ENCODE measurements around the gene RARRES1.
A peak's percentile ranks its signal among the peaks of the same experiment; 100 is the strongest.

The RARRES1 gene

DNA sequence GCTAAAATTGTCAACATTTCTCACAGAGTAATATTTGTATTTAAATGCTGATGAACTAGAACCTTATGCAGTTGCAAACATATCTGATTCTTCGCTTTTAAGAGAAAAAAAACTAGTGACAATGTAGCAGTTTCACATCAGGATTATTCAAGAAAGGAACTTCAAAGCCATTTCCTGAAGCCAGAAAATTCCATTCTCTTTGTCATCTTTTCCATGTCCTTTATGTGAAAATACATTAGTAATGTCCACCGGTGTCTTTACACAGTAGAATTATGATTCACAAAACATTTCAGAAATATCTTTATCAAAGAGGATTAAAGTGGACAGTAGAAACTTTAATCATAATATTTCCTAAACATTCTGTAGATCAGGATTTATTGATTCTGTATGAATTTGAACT is 47.1 kb downstream of the RARRES1 start:
- peak; percentile 69 for DNase-seq

DNA sequence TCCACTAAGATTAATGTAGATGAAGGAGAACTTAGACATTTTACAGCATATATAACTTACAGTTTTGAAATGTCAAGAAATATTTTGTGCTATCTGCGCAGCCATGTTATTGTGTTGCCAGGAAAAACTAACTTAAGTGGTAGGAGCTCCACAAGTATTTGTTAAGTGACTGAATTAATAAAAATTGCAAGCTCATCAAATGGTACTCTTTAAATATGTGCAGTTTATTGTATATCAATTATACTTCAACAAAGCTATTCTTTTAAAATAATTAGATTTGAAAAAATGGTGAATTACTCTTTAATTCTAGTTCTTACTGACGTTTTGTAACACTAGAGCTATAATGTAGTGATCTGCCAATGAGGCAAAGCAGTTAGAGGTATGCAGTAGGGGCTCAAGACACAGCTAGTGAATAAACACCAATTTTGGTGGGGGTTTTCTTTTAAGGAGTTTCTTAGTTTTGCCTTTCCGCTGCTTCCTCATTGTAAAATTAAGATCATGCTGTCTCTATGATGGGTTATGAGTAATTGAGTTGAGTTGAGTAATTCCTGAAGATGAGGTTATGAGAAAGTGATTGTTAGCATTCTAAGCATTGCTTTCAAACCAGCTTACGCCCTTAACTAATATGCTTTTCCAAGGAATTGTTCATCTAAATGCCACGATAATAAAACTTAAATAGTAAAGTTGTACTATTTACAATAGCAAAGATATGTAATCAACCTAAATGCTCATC is 48.9 kb downstream of the RARRES1 start:
- DNase-seq, result peak; percentile 81

DNA sequence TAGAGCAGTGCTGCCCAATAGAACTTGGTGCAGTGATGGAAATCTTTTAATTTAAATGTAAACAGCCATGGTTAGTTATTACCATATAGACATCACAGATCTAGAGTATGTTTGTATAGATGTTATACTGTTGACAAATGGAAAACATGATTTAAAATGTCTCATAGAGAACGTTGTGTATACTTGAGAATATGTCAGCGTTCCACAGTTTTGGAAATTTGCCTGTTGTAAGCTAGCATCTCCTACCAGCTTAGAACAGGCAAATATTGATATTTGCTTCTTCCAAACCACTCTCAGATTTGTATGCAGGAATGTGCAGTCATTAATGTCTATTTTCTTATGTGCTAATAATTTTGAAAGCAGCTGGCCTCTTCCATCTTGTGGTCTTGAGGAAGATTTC is 51.4 kb downstream of the RARRES1 start:
- no peak for DNase-seq

DNA sequence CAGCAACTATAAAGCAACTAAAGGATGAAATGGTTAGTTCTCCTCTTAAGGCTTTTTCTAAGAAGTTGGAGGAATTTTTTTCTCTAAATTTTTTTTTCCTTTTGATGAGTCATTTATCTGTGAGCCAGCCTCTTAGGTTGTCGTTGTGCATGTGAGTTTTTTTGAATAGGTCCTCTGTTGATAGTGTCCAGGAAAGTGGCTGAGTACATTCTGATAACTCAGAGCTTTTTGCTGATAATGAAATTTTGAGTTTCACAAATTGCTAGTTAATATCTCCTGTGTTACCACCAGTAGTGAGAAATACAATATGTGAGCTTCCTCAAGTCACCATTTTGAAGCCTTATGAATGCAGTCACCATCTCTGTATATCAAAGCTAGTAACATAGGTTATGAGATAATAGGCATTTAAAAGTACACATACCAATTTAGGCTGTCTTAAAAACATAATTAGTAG is 52.7 kb downstream of the RARRES1 start:
- DNase-seq, result peak; percentile 48

DNA sequence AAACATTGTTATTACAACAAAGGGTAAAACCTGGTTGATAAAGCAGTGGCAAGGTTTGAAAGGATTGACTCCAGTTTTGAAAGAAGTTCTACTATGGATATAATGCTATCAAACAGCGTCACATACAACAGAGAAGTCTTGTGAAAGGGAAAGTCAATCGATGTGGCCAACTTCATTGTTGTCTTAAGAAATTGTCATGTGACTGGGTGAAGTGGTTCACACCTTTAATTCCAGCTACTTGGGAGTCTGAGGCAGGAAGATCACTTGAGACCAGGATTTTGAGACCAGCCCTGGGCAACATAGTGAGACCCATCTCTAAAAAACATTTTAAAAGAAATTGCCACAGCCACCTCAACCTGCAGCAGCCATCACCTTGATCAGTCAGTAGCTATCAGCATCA is 53.6 kb downstream of the RARRES1 start:
- DNase-seq, result no peak

DNA sequence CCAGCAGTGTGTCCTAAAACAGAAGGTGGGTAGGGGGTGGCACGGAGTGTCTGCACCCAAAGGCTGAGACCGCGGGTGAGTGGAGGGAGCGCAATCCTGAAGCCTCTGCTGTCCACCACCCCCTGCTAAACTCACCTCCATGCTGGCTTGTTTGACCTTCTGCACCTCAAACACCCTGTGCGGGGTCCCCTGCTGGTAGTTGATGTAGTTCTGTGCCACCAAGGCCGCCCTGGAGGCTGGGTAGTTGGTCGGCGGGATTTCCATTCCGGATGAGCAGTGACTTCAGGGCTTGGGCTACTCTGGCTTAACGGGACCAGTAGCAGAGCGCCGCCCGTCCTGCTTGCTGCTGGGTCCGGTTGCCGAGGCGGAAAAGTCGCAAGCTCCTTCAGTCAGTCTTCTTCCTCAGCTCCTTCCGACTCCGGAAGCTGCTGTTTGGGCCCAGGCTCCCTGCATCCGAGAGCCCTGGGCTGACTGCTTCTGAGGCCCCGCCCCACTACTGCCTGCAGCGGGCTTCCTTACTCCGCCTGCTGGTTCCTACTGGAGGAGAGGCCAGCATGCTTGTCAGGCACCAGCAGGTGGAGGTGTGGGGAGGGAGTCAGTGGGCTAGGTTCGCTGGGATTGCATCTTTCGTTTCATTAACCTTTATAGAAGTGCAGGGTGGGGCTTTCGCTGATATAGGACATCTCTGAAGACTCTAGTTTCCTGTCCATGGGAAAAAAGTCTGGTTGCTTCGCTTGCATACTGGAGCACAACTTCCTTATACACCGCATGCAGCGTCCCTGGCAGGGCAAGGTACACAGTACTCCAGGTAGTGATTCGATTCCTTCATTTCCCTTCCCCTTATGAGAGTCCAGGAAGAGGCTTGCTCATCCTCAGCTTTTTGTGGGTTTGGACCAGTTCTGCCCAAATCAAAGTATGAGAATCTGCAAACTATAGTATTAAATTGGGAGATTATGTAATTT is 59.8 kb downstream of the RARRES1 start, which contains the start of gene LXN:
Gene LXN, minus strand, starts transcription at position 434 of the 962 bp plus-strand sequence. Its CDS starts 170 bp downstream, at position 264.
- peak; percentile 74 for DNase-seq

DNA sequence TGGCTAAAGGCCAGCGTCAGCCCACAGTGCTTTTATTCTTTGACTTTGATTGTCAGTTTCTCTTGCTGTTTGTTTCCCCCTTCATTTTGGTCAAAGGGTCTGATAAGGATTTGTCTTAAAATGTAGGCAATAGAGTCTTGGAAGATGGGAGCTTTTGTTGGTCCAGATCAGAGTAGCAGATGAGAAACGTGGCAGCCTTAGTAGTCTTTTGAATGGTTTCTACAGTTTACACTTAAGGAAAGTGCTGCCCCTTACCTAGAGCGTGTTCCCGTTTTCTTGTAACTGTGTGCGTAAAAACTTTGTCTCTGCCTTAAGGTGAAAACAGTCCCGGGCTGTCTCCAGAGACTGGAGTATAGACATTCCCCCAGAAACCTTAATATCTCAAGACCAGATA is 60.4 kb downstream of the RARRES1 start:
- DNase-seq, result no peak

DNA sequence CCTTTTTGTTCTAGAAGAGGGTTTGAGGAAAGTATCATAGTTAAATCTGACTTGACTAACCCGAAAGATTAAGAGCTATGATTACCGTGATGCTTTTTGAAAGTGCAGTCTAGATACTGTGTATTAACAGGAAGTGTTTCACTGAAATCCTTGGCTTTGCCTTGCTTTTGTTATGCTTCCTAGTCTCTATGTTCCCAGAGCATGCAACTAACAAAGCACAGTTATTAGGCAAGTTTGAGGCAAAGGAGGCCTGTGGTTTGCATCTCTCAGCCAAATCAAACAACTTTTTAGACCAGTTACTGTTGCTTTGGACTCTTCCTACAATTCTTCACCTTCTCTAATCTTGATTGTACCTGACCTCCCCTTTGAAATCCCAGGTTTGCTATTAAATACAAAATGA is 63.8 kb downstream of the RARRES1 start:
- no peak for DNase-seq

DNA sequence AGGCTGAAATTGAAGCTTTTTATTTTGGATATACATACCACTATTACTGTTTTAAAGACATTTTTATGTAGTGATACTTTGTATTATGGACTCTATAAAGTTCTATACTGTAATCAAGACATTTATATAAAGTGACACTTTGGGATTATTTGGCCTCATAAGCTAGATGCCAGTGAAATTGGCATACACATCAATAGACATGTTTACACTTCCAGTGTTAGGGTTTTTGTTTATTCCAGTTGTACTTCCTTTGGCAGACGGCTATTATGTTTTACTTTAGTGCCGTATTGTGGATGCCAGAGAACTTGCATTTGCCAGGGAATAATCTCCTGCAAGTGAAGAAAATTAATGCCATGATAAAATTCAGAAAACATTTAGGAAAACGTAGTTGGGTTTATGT is 65.8 kb downstream of the RARRES1 start:
- DNase-seq, result no peak

DNA sequence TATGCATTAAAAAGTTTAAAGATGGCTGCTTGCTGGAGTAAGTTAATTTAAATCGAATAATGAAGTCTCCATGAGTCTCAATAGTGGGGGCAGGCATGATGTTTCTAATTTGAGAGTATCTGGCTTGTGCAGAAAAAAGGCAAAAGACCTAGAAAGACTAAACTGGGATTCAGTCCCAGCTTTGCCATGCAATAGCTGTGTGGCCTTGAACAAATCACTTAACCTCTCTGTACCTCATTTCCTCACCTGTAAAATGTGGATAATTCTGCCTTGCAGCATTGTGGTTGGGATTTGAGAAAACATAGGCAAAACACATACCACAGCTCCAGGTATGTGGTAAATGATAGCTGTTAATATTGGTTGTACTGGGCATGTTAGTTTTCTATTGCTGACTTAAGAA is 68.4 kb downstream of the RARRES1 start:
- DNase-seq, result no peak

DNA sequence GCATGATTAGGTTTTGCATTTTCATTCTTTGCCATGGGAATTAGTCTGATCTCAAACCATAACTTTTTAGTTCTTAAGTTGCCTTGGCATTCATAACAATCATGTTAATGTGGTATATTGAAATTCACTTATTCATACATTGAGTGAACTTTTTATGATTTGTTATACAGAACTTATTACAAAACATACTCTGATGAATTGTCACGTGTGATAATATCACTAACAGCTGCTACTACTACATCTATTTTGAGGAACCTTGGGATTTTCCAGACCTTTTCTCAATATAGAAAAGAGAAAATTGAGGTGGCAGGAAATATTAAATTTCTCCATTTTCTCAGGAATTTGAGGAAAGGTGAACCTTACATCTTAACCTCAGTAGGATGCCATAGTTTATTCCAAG is 69.0 kb downstream of the RARRES1 start:
- no peak for DNase-seq

DNA sequence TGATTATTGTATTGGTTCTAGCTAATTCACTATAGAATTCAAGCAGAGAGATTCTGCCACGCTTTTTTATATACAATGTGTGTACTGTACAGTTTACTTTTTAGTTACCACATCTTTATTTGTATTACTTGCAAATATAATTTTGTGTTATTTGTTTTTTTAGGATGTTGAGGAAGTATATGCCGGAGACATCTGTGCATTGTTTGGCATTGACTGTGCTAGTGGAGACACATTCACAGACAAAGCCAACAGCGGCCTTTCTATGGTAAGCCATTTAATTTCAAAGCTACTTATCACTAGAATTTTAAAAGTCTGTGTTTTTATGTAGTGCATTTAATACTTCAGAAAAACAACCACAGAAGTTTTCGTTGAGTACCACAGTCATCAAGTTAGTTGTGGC is 71.5 kb downstream of the RARRES1 start:
- DNase-seq, result no peak

DNA sequence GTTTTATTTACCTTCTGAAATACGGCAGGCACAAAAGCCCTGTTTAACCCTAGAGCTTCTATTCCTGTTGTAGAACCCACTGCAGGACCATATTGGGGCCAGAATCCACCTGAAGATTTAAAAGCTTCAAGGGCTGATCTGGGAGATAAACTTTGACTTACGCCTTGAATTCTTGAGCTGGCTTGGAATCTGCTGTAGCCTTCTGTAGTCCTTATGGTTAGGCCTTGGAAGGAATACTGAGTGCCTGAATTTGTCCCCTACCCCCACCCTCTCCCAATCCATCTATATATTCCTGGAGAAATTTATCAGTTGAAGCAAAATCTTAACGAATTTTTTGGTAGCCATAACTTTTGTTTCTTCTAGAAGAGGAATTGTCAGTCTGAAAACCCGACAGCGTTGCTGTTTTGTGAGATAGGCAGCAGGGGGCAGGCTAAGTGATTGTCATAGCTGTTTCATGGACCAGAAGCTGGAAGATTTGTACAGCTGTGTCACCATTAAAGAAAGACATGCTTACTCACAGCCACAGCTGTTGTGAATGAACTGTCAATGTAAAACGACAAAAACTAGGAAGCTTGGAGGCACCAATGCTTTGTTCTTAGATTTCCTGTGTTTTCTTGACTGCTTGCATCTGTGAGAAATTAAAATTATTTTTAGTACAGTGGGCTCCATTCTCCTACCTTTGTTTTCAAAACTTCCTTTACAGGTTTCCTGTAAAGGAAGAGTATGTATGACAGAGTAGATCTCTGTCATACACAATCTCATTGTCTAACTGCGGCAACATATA is 72.6 kb downstream of the RARRES1 start:
- peak; percentile 77 for DNase-seq

DNA sequence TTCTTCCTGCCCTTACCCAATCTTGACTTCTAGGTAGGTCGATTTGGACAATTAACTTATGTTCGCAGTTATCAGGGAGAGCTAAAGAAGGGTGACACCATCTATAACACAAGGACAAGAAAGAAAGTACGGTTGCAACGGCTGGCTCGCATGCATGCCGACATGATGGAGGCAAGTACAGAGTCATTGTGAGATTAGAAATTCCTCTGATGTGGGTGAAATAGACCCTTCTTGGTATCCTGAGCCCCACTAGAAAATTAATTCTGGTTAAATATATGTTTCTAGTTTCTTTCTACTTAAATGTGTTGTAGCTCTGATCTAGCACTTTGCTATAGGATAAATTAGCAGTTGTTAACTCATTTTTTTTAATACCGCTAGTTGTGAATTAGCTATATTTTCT is 73.4 kb downstream of the RARRES1 start:
- no peak for DNase-seq

DNA sequence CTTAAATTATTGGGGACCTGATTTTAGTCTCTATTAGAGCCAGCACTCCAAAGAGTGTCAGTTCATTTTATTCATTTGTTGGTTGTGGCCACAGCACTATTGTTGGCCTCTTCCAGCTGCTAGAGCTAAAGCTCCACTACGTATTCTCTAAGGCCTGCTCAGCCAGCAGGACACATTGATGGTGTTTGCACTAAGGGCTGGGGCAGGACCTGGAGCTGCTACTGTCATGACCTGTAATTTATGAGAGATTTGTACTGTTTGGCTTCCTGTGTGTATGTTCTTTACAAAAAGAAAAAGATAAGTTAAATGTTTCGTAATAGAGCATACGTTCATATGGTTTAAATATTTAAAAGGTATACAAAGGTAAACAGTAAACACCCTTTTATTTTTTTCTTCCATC is 79.8 kb downstream of the RARRES1 start:
- no peak for DNase-seq

DNA sequence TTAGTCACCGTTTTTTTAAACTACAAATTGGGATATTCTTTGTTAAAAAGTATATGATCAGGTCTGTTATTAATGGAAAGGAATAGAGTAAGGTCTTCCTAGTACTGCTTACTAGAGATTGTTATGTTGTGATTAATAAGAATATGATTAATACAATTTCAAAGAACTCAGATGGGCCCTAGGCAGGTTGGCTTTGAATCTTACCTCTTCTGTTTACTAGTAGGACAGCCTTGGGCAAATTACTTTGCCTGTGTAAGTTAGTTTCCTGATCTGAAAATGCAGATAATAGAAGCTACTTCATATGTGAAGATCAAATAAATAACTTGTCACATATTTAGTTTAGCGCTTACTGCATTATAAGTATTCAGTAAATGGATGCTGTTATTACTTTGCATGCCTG is 81.1 kb downstream of the RARRES1 start:
- no peak for DNase-seq

DNA sequence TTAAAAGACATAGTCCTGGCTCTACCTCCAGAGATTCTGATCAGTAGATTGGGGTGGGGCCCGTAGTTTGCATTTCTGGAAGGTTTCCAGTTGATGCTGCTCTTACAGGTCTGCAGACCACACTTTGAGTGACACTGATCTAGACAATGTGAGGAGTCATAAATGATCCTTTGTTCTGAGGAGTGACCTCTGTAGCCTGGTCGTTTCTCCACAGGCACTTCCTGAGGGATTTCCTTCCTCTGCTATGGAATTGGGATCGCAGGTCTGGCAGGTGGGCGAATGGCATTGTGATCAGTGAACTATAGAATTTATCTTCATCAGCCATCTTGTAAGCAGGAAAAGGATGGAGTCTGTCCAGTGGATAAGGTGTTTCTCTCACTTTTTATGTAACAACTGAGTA is 82.5 kb downstream of the RARRES1 start:
- DNase-seq, result no peak
